ENCODE measurements around the gene MCF2L. TPM values are rescaled to one million over a fixed set of nuclear protein-coding genes. Genes with fewer than 3 reads are reported as not detected.

The MCF2L gene
- total and polyA plus RNA-seq, 7 experiments from 2014 or later: 0.51 to 32.6 (median 19.7) TPM

DNA sequence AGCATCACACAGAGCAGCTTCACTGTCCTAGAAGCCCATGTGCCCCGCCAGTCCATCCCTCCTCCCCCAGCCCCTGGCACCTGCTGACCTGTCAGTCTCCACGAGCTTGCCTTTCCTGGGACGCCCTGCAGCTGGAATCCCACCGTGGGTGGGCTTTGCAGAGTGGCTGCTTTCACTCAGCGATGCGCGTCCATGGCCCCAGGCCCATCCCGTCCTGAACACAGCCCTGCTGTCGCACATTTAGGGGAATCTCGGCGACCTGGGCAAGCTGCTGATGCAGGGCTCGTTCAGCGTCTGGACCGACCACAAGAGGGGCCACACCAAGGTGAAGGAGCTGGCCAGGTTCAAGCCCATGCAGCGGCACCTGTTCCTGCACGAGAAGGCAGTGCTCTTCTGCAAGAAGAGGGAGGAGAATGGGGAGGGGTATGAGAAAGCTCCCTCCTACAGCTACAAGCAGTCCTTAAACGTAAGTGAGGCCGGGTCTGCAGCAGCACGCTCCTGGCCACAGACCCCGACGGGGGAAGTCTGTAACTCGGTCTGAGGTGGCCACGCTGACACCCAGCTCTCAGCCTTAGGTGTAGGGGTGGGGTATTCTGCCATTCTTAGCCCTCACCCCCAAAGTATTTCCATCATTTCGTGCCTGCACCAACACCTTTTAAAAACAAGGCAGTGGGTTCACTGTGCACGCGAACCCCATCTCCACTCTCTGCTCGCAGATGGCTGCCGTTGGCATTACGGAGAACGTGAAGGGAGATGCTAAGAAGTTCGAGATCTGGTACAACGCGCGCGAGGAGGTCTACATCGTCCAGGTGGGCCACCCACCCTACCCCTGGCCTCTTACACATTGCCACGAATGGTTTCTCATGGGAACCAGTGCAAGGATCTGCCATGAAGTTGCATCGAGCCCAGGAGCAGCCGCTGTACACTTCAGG lies 118.2 kb downstream of the MCF2L start:
- CTCF ChIA-PET: interaction anchor here (0.6 kb wide), 1 partner anchor 82 kb away, joined by 3 read pairs; no protein-coding TSS in a partner anchor
- Mint-ChIP-seq H3K9me3 (no peaks in the 10 kb centered on the region), H3K4me1 (no peaks in the 10 kb centered on the region), H3K36me3 (peaks cover 0 to 28% (median 0%) of the 10 kb centered on the region in 5 donors), H3K27ac (peak overlapping the region in 1 of 9 donors; percentile 41), H3K27me3 (no peaks in the 10 kb centered on the region), H3K4me3 (no peak overlapping the region)
- no peak overlapping the region for H3K27ac ChIP-seq (ENCODE audit: low read depth, low read length)
- no peaks in the 10 kb centered on the region for H3K9me3 ChIP-seq (ENCODE audit: control insufficient read depth in 2 of 3, low read length in 3 of 3)
- no peaks in the 10 kb centered on the region for H3K27me3 ChIP-seq (ENCODE audit: control insufficient read depth in 2 of 2, insufficient read depth in 2 of 2, low read length in 2 of 2)
- no peak for ATAC-seq
- intact Hi-C loops (cut with micrococcal nuclease): no loop called here
- DNase-seq: no peak
- POLR2A ChIA-PET: no interaction called here
- no peaks in the 10 kb centered on the region for H3K4me1 ChIP-seq (ENCODE audit: control insufficient read depth in 2 of 2, insufficient read depth in 2 of 2, low read length in 2 of 2)
- peaks cover 0 to 37% (median 0%) of the 10 kb centered on the region in 3 experiments for H3K36me3 ChIP-seq (ENCODE audit: control insufficient read depth in 2 of 3, insufficient read depth in 3 of 3, low read length in 3 of 3)
- no peak overlapping the region for H3K4me3 ChIP-seq (ENCODE audit: low read length)

GRCh38 chr13:113087923-113088690 lies 119.1 kb downstream of the MCF2L start:
- Histone ChIP-seq H3K27me3 (ENCODE audit: control insufficient read depth in 2 of 2, insufficient read depth in 2 of 2, low read length in 2 of 2) (no peaks in the 10 kb centered on the region), H3K4me3 (ENCODE audit: low read length) (no peak overlapping the region), H3K4me1 (ENCODE audit: control insufficient read depth in 2 of 2, insufficient read depth in 2 of 2, low read length in 2 of 2) (no peaks in the 10 kb centered on the region), H3K9me3 (ENCODE audit: control insufficient read depth in 2 of 3, low read length in 3 of 3) (no peaks in the 10 kb centered on the region), H3K36me3 (ENCODE audit: control insufficient read depth in 2 of 3, insufficient read depth in 3 of 3, low read length in 3 of 3) (peaks cover 0 to 37% (median 0%) of the 10 kb centered on the region in 3 experiments), H3K27ac (ENCODE audit: low read depth, low read length) (no peak overlapping the region)
- no peak overlapping the region for H3K27ac Mint-ChIP-seq
- DNase-seq: no peak
- intact Hi-C loops (cut with micrococcal nuclease): no loop called here
- no peaks in the 10 kb centered on the region for H3K4me1 Mint-ChIP-seq
- no peaks in the 10 kb centered on the region for H3K27me3 Mint-ChIP-seq
- POLR2A ChIA-PET: no interaction called here
- CTCF ChIA-PET: no interaction called here
- ATAC-seq: no peak
- H3K9me3 Mint-ChIP-seq: no peaks in the 10 kb centered on the region
- H3K36me3 Mint-ChIP-seq: peaks cover 0 to 28% (median 0%) of the 10 kb centered on the region in 5 donors
- H3K4me3 Mint-ChIP-seq: no peak overlapping the region

DNA sequence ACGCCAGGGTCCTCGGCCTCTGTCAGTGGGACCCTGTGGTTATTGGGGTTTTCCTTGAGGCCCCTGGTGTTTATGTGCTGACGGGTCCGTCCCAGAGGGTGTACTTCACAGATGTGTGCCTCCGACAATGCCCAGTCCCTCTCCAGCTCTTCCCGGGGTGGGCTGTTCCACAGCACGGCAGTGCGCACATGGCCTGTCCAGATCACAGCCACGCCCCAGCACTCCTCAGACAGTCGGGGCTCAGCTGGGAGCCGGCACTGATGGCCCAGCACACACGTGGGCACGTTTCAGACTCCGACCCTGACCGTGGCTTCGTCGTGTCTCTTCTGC lies 119.6 kb downstream of the MCF2L start:
- Mint-ChIP-seq H3K9me3 (no peaks in the 10 kb centered on the region), H3K36me3 (peaks cover 0 to 26% (median 0%) of the 10 kb centered on the region in 5 donors), H3K4me1 (no peaks in the 10 kb centered on the region), H3K4me3 (no peak overlapping the region), H3K27ac (peak overlapping the region in 1 of 9 donors; percentile 24), H3K27me3 (no peaks in the 10 kb centered on the region)
- Histone ChIP-seq H3K27ac (ENCODE audit: low read depth, low read length) (no peak overlapping the region), H3K4me1 (ENCODE audit: control insufficient read depth in 2 of 2, insufficient read depth in 2 of 2, low read length in 2 of 2) (no peaks in the 10 kb centered on the region), H3K9me3 (ENCODE audit: control insufficient read depth in 2 of 3, low read length in 3 of 3) (no peaks in the 10 kb centered on the region), H3K4me3 (ENCODE audit: low read length) (no peak overlapping the region), H3K36me3 (ENCODE audit: control insufficient read depth in 2 of 3, insufficient read depth in 3 of 3, low read length in 3 of 3) (peaks cover 0 to 34% (median 0%) of the 10 kb centered on the region in 3 experiments), H3K27me3 (ENCODE audit: control insufficient read depth in 2 of 2, insufficient read depth in 2 of 2, low read length in 2 of 2) (no peaks in the 10 kb centered on the region)
- CTCF ChIA-PET: no interaction called here
- no peak for DNase-seq
- POLR2A ChIA-PET: no interaction called here
- no peak for ATAC-seq
- intact Hi-C loops (cut with micrococcal nuclease): no loop called here

GRCh38 chr13:113089693-113090414 lies 120.8 kb downstream of the MCF2L start:
- DNase-seq (no peak), ATAC-seq (no peak)
- Mint-ChIP-seq H3K27ac (no peak overlapping the region), H3K4me1 (peaks cover 0 to 2% (median 0%) of the 10 kb centered on the region in 7 donors), H3K27me3 (no peaks in the 10 kb centered on the region), H3K36me3 (peaks cover 0 to 15% (median 0%) of the 10 kb centered on the region in 5 donors), H3K4me3 (no peak overlapping the region), H3K9me3 (no peaks in the 10 kb centered on the region)
- ChIA-PET POLR2A (no interaction called here), CTCF (no interaction called here)
- no peaks in the 10 kb centered on the region for H3K27me3 ChIP-seq (ENCODE audit: control insufficient read depth in 2 of 2, insufficient read depth in 2 of 2, low read length in 2 of 2)
- H3K4me1 ChIP-seq (ENCODE audit: control insufficient read depth in 2 of 2, insufficient read depth in 2 of 2, low read length in 2 of 2): no peaks in the 10 kb centered on the region
- intact Hi-C loops (cut with micrococcal nuclease): no loop called here
- no peaks in the 10 kb centered on the region for H3K9me3 ChIP-seq (ENCODE audit: control insufficient read depth in 2 of 3, low read length in 3 of 3)
- H3K27ac ChIP-seq (ENCODE audit: low read depth, low read length): no peak overlapping the region
- H3K4me3 ChIP-seq (ENCODE audit: low read length): no peak overlapping the region
- H3K36me3 ChIP-seq (ENCODE audit: control insufficient read depth in 2 of 3, insufficient read depth in 3 of 3, low read length in 3 of 3): peaks cover 0 to 34% (median 0%) of the 10 kb centered on the region in 3 experiments

- peaks cover 0 to 2% (median 0%) of the 10 kb centered on the region in 7 donors for H3K4me1 Mint-ChIP-seq
- intact Hi-C loops (cut with micrococcal nuclease): no loop called here
- no peak overlapping the region for H3K27ac Mint-ChIP-seq
- Histone ChIP-seq H3K27ac (ENCODE audit: low read depth, low read length) (no peak overlapping the region), H3K4me3 (ENCODE audit: low read length) (no peak overlapping the region), H3K36me3 (ENCODE audit: control insufficient read depth in 2 of 3, insufficient read depth in 3 of 3, low read length in 3 of 3) (peaks cover 0 to 30% (median 0%) of the 10 kb centered on the region in 3 experiments), H3K4me1 (ENCODE audit: control insufficient read depth in 2 of 2, insufficient read depth in 2 of 2, low read length in 2 of 2) (no peaks in the 10 kb centered on the region), H3K9me3 (ENCODE audit: control insufficient read depth in 2 of 3, low read length in 3 of 3) (no peaks in the 10 kb centered on the region), H3K27me3 (ENCODE audit: control insufficient read depth in 2 of 2, insufficient read depth in 2 of 2, low read length in 2 of 2) (no peaks in the 10 kb centered on the region)
- DNase-seq: no peak
- no peaks in the 10 kb centered on the region for H3K9me3 Mint-ChIP-seq
- peaks cover 0 to 17% (median 0%) of the 10 kb centered on the region in 5 donors for H3K36me3 Mint-ChIP-seq
- no peak overlapping the region for H3K4me3 Mint-ChIP-seq
- POLR2A ChIA-PET: no interaction called here
- no peaks in the 10 kb centered on the region for H3K27me3 Mint-ChIP-seq
- ATAC-seq: no peak
- CTCF ChIA-PET: no interaction called here
Measured at GRCh38 chr13:113090415-113090770, 121.4 kb downstream of the MCF2L start.

DNA sequence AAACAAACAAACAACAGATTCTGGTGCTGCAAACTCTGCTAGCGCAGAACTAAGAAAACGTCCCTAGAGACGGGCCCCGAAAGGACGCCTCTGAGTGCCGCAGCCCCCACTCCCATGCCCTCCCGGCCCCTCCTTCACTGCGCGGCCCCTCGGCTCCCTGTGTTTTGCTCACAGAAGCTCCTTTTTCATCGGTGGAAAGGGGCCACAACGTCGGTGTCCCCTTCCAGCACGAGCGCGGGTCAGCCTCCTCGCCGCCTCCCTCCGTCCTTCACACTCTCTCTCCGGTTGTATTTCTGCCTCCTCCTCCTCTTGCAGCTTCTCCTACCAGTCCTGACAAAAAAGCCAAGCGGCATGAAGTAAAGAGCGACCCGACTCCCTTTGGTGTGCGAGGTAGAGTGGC lies 121.8 kb downstream of the MCF2L start:
- Mint-ChIP-seq H3K4me3 (no peak overlapping the region), H3K36me3 (peaks cover 0 to 17% (median 0%) of the 10 kb centered on the region in 5 donors), H3K9me3 (no peaks in the 10 kb centered on the region), H3K27ac (no peak overlapping the region), H3K4me1 (peaks cover 0 to 2% (median 0%) of the 10 kb centered on the region in 7 donors), H3K27me3 (no peaks in the 10 kb centered on the region)
- Histone ChIP-seq H3K4me1 (ENCODE audit: control insufficient read depth in 2 of 2, insufficient read depth in 2 of 2, low read length in 2 of 2) (no peaks in the 10 kb centered on the region), H3K27ac (ENCODE audit: low read depth, low read length) (no peak overlapping the region), H3K9me3 (ENCODE audit: control insufficient read depth in 2 of 3, low read length in 3 of 3) (no peaks in the 10 kb centered on the region), H3K27me3 (ENCODE audit: control insufficient read depth in 2 of 2, insufficient read depth in 2 of 2, low read length in 2 of 2) (no peaks in the 10 kb centered on the region), H3K36me3 (ENCODE audit: control insufficient read depth in 2 of 3, insufficient read depth in 3 of 3, low read length in 3 of 3) (peaks cover 0 to 30% (median 0%) of the 10 kb centered on the region in 3 experiments), H3K4me3 (ENCODE audit: low read length) (no peak overlapping the region)
- POLR2A ChIA-PET: no interaction called here
- CTCF ChIA-PET: no interaction called here
- no peak for DNase-seq
- no peak for ATAC-seq
- intact Hi-C loops (cut with micrococcal nuclease): no loop called here

Measured in naive thymus-derived CD4-positive, alpha-beta T cell (primary cell).